Lower leg skin (tissue), 3 donors: Measurements from ENCODE around the gene SESTD1.

ENCODE experiments used
- CTCF ChIP-seq, 3 donors: fragments of 450-650 bp; IDR thresholded peaks; one replicate each; pipeline ENCODE4 v1.5.1; 2016; ENCODE audit warnings: antibody characterized with exemption in 3 of 3, mild to moderate bottlenecking in 3 of 3, moderate library complexity in 2 of 3
- POLR2A ChIP-seq, 2 donors: fragments of 450-650 bp; IDR thresholded peaks; one replicate each; pipeline ENCODE4 v1.6.1; 2016 to 2017; ENCODE audit warnings: antibody characterized with exemption in 2 of 2, mild to moderate bottlenecking in 1 of 2, moderate library complexity in 1 of 2

- no peak for TF ChIP-seq CTCF (IDR thresholded peaks at IDR 0.05)
- no peak for TF ChIP-seq POLR2A (IDR thresholded peaks at IDR 0.05)
Observed at GRCh38 chr2:179137200-179137759, 127.4 kb downstream of the SESTD1 start.
